ENCODE results near the gene BOLL.
A peak's percentile ranks its signal among the peaks of the same experiment; 100 is the strongest.

The BOLL gene

GRCh38 chr2:197804758-197805714 lies 19.9 kb upstream of the BOLL start:
- ChIA-PET CTCF (interaction anchor here (0.6 to 1.5 kb wide), 2 partner anchors 102 to 491 kb away, joined by 3 to 7 read pairs; no protein-coding TSS in a partner anchor), POLR2A (ENCODE audit: low non-redundant PET) (no interaction called here)
- no peak for TF ChIP-seq CTCF (conservative IDR thresholded peaks at IDR 0.05; ENCODE audit: low read depth)
- no peak overlapping the region for H3K27ac ChIP-seq
- no peak for DNase-seq (ENCODE audit: low spot score)

DNA sequence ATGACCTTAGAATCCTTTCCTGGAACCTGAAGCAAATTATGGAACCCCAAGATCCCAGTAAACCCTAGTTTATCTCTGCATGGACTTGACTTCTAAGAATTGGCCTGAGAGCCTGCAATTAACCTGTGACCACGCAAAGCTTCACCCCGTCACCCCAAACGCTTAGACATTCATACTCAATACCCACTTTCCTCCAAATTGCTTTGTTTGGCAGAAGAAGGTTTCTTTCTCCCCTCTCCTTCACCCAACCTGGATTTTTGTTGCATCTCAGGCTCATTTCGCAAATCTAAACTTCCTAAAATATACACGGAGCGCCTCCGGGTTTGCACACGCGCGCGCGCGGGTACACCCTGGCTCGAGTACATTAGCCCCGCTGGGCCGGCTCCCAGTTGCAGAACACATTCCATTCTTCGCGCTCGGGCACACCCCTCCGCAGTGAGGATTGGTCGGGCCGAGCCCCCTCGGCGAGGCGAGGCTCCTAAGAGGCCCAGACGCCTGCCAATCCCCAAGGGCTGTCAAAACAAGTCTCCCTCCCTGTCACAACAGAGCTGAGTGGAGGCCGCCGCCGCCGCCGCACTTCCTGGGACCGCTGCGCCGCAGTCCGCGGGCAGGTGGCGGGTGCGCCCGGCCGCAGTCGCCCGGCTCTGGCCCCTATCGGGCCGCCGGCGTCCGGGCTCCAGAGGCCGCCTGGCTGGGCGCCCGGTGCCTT lies 19.1 kb upstream of the BOLL start, which contains the start of gene PLCL1:
Gene PLCL1, plus strand, starts transcription at position 545 of the 709 bp plus-strand sequence.
- ChIA-PET CTCF (interaction anchor here (1.5 kb wide), 1 partner anchor 492 kb away, joined by 7 read pairs; no protein-coding TSS in a partner anchor), POLR2A (ENCODE audit: low non-redundant PET) (no interaction called here)
- no peak within 1 kb of the TSS for H3K27ac ChIP-seq
- no peak for TF ChIP-seq CTCF (conservative IDR thresholded peaks at IDR 0.05; ENCODE audit: low read depth)
- DNase-seq (ENCODE audit: low spot score) = peak; percentile 88

DNA sequence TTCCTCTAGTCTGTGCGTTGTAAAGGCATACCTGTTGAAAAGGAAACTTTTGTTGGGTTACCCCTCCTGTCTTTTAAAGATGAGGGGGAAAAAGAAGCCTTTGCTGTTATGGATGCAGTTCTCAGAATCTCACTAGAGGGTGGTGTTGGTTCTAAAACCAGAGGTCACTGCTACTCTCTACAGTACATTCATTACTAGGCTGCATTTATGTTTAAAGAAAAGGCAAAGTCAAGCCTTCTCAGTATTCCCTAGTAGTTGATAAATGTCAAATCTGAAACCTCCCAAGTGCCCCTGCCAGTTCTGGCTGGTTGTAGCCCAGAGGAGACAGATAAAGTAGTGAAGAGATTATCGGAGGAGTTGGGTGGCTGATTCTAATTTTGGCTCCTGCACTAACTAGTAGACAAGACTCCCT lies 17.9 kb upstream of the BOLL start:
- peak; percentile 52 for DNase-seq (ENCODE audit: low spot score)
- CTCF ChIA-PET = no interaction called here

DNA sequence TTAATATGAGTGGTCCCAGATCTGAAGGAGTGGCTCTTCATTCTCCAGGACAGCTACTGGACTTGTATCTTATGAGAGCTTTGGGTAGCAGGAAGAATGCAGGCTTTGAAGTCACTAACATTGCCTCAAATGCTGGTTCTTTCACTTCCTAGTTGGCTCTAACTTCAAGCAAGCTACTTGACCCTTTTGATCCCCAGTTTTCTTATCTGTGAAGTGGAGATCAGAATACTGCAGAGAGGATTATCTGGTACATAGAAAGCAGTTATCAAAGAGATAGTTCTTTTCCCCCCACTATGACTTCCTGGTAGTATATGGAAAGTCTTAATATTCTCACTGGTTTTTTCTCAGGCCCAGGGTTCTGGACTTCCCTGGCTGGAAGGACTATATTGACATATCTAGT lies 15.9 kb upstream of the BOLL start:
- no peak for DNase-seq (ENCODE audit: low spot score)
- TF ChIP-seq CTCF (conservative IDR thresholded peaks at IDR 0.05; ENCODE audit: low read depth) = no peak
- CTCF ChIA-PET = interaction anchor here (0.6 to 1.4 kb wide), 2 partner anchors 184 to 327 kb away, joined by 4 to 5 read pairs; no protein-coding TSS in a partner anchor
- POLR2A ChIA-PET (ENCODE audit: low non-redundant PET) = no interaction called here
- H3K27ac ChIP-seq = no peak overlapping the region

More for the DNA sequence above, 17.9 kb upstream of the BOLL start:
- TF ChIP-seq CTCF (conservative IDR thresholded peaks at IDR 0.05; ENCODE audit: low read depth) = peak; percentile 74
- H3K27ac ChIP-seq = no peak overlapping the region
- POLR2A ChIA-PET (ENCODE audit: low non-redundant PET) = no interaction called here

- DNase-seq (ENCODE audit: low spot score) = no peak
- ChIA-PET CTCF (interaction anchor here (0.7 to 1.4 kb wide), 2 partner anchors 328 to 365 kb away, joined by 3 to 5 read pairs; no protein-coding TSS in a partner anchor), POLR2A (ENCODE audit: low non-redundant PET) (no interaction called here)
- TF ChIP-seq CTCF (conservative IDR thresholded peaks at IDR 0.05; ENCODE audit: low read depth) = no peak
- no peak overlapping the region for H3K27ac ChIP-seq
Measured at GRCh38 chr2:197800091-197800490, 15.0 kb upstream of the BOLL start.

DNA sequence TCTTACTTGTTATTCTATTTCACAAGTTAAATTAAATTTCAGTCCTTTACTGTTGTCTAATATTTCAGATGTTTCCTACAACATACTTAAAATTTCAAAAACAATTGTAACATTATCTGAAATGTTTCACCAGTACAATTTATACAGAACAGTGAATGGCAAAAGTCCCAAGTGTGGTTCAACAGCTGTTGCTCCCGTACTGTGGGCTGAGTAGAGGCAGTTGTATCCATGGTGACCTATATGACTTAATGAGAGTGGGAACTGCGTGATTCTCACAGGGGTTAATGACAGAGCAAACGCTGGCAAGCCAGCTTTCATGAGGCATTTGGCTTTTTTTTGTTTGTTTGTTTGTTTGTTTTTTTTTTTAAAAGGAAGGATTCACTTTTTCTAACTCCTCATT lies 13.9 kb upstream of the BOLL start:
- no peak for TF ChIP-seq CTCF (conservative IDR thresholded peaks at IDR 0.05; ENCODE audit: low read depth)
- DNase-seq (ENCODE audit: low spot score) = no peak
- ChIA-PET POLR2A (ENCODE audit: low non-redundant PET) (no interaction called here), CTCF (no interaction called here)
- no peak overlapping the region for H3K27ac ChIP-seq

Data from RWPE1 (cell line).